Uterus (tissue), 2 donors: ENCODE measurements around the gene INTS11.

ENCODE experiments used
- POLR2A ChIP-seq, 2 donors: fragments of 450-650 bp; IDR thresholded peaks; one replicate each; pipeline ENCODE4 v1.6.1; 2016; ENCODE audit warnings: antibody characterized with exemption in 2 of 2, mild to moderate bottlenecking in 1 of 2, moderate library complexity in 1 of 2
- TF ChIP-seq, protein P1 (sequence below), 4 experiments: fragments of 200-600 bp in 2 of 4; fragments of 450-650 bp in 2 of 4; sonication (generic) in 2 of 4; IDR thresholded peaks; one replicate each; pipeline ENCODE4 v1.5.1; 2016 to 2019; ENCODE audit warnings: antibody characterized with exemption in 4 of 4, mild to moderate bottlenecking in 2 of 4, moderate library complexity in 1 of 4

GRCh38 chr1:1371746-1372711, 47.6 kb upstream of the INTS11 start:
- no peak for TF ChIP-seq POLR2A (IDR thresholded peaks at IDR 0.05)
- TF ChIP-seq, protein P1, sequence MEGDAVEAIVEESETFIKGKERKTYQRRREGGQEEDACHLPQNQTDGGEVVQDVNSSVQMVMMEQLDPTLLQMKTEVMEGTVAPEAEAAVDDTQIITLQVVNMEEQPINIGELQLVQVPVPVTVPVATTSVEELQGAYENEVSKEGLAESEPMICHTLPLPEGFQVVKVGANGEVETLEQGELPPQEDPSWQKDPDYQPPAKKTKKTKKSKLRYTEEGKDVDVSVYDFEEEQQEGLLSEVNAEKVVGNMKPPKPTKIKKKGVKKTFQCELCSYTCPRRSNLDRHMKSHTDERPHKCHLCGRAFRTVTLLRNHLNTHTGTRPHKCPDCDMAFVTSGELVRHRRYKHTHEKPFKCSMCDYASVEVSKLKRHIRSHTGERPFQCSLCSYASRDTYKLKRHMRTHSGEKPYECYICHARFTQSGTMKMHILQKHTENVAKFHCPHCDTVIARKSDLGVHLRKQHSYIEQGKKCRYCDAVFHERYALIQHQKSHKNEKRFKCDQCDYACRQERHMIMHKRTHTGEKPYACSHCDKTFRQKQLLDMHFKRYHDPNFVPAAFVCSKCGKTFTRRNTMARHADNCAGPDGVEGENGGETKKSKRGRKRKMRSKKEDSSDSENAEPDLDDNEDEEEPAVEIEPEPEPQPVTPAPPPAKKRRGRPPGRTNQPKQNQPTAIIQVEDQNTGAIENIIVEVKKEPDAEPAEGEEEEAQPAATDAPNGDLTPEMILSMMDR (IDR thresholded peaks at IDR 0.05) = peak; percentile 86 to 97 (median 92)
